Endodermal cell (in vitro differentiated cells): Measurements from ENCODE around the gene PPP1R3E. TPM values are rescaled to one million over a fixed set of nuclear protein-coding genes. Genes with fewer than 3 reads are reported as not detected.

Source experiments
- DNase-seq: peaks from one replicate; pipeline ENCODE4 v3.0.0-alpha.2; 2017
- H3K27ac ChIP-seq: 2 replicates; pipeline ENCODE4 v1.5.1; 2013; ENCODE audit warnings: mild to moderate bottlenecking, low read depth, low read length, moderate library complexity
- H3K27me3 ChIP-seq: 2 replicates; pipeline ENCODE4 v1.6.1; 2013; ENCODE audit warnings: mild to moderate bottlenecking, low read length, moderate library complexity; ENCODE audit not compliant: insufficient read depth, control insufficient read depth, poor library complexity, severe bottlenecking
- H3K36me3 ChIP-seq: 2 replicates; pipeline ENCODE4 v1.7.0; 2013; ENCODE audit warnings: mild to moderate bottlenecking, low read length, moderate library complexity; ENCODE audit not compliant: control insufficient read depth, insufficient read depth
- H3K4me1 ChIP-seq: one replicate; pipeline ENCODE4 v1.7.0; 2013; ENCODE audit warnings: low read length; ENCODE audit not compliant: control insufficient read depth, insufficient read depth
- H3K4me3 ChIP-seq: 2 replicates; pipeline ENCODE4 v1.5.1; 2013; ENCODE audit warnings: mild to moderate bottlenecking, low read length, moderate library complexity
- H3K9ac ChIP-seq: 2 replicates; pipeline ENCODE4 v1.6.1; 2013; ENCODE audit warnings: mild to moderate bottlenecking, low read length, moderate library complexity; ENCODE audit not compliant: poor library complexity, severe bottlenecking; ENCODE audit errors: extremely low read depth
- H3K9me3 ChIP-seq: 2 replicates; pipeline ENCODE4 v1.6.1; 2013; ENCODE audit warnings: mild to moderate bottlenecking, low read length, moderate library complexity; ENCODE audit not compliant: control insufficient read depth
- H3K27ac Mint-ChIP-seq: 2 replicates; pipeline ENCODE4 v1.8.0; 2020; ENCODE audit warnings: mixed read lengths
- H3K27me3 Mint-ChIP-seq: 2 replicates; pipeline ENCODE4 v1.8.0; 2021; ENCODE audit warnings: mild to moderate bottlenecking, mixed read lengths; ENCODE audit not compliant: insufficient read depth
- H3K36me3 Mint-ChIP-seq: 2 replicates; pipeline ENCODE4 v1.8.0; 2020; ENCODE audit warnings: low read depth, mixed read lengths
- H3K4me1 Mint-ChIP-seq: 2 replicates; pipeline ENCODE4 v1.8.0; 2020; ENCODE audit warnings: mixed read lengths
- H3K4me3 Mint-ChIP-seq: 2 replicates; pipeline ENCODE4 v1.8.0; 2020; ENCODE audit warnings: mild to moderate bottlenecking, moderate library complexity, mixed read lengths
- H3K9me3 Mint-ChIP-seq: 2 replicates; pipeline ENCODE4 v1.8.0; 2020; ENCODE audit warnings: mild to moderate bottlenecking, mixed read lengths
- CTCF ChIP-seq: fragments of 200-600 bp; sonication (generic); conservative IDR thresholded peaks from 2 replicates; pipeline ENCODE4 v1.5.0; 2021; ENCODE audit warnings: antibody characterized with exemption, mild to moderate bottlenecking
- WGBS, 2 experiments: methylation state at CpG; one replicate each; pipeline versions ENCODE4 v1.1.5 to v1.1.7; 2013; ENCODE audit warnings: missing lambda C conversion rate in 2 of 2, mixed read lengths in 1 of 2; ENCODE audit not compliant: insufficient coverage in 1 of 2, insufficient read length in 1 of 2; 5-methylcytosine and 5-hydroxymethylcytosine counted together
- total RNA-seq, 2 donors: library from RNA; stranded (reverse); fragmentation: NEBNext Ultra II Directional in 1 of 2; extraction: Animal tissue kit (Norgen Biotek cat#: 25700) in 1 of 2; gene quantifications; 2 replicates in 1 of 2; 3 replicates in 1 of 2; pipeline ENCODE4 v1.2.1, GENCODE V29; 2021

PPP1R3E gene
- total RNA-seq, 2 donors from 2014 or later = 5.7 to 6.5 TPM

- no peaks in the 10 kb centered on the region for H3K9me3 ChIP-seq
- no peak overlapping the region for H3K4me3 Mint-ChIP-seq
- H3K4me3 ChIP-seq = no peak overlapping the region
- DNase-seq = no peak
- no peaks in the 10 kb centered on the region for H3K27me3 ChIP-seq
- no peak overlapping the region for H3K27ac ChIP-seq
- peaks cover 49% of the 10 kb centered on the region for H3K27me3 Mint-ChIP-seq
- H3K9ac ChIP-seq = no peak overlapping the region
- H3K36me3 Mint-ChIP-seq = peaks cover 3% of the 10 kb centered on the region
- no peaks in the 10 kb centered on the region for H3K4me1 ChIP-seq
- peaks cover 6% of the 10 kb centered on the region for H3K36me3 ChIP-seq
- 94 to 97% methylated on average over 7 of the region's 7 CpGs for WGBS, 2 experiments
- peaks cover 16% of the 10 kb centered on the region for H3K4me1 Mint-ChIP-seq
- H3K27ac Mint-ChIP-seq = no peak overlapping the region
- TF ChIP-seq CTCF = no peak
- no peaks in the 10 kb centered on the region for H3K9me3 Mint-ChIP-seq
Measured at GRCh38 chr14:23297611-23298277, 4.9 kb downstream of the PPP1R3E start.

GRCh38 chr14:23297096-23297495 lies 5.6 kb downstream of the PPP1R3E start:
- Histone ChIP-seq H3K4me1 (no peaks in the 10 kb centered on the region), H3K27me3 (peaks cover 5% of the 10 kb centered on the region), H3K9ac (no peak overlapping the region), H3K36me3 (peaks cover 6% of the 10 kb centered on the region), H3K9me3 (no peaks in the 10 kb centered on the region), H3K4me3 (no peak overlapping the region), H3K27ac (no peak overlapping the region)
- TF ChIP-seq CTCF = no peak
- no peak for DNase-seq
- H3K36me3 Mint-ChIP-seq = peaks cover 3% of the 10 kb centered on the region
- no peak overlapping the region for H3K27ac Mint-ChIP-seq
- H3K9me3 Mint-ChIP-seq = no peaks in the 10 kb centered on the region
- peaks cover 51% of the 10 kb centered on the region for H3K27me3 Mint-ChIP-seq
- 90 to 93% methylated on average over 6 to 7 of the region's 7 CpGs for WGBS, 2 experiments
- H3K4me1 Mint-ChIP-seq = peaks cover 16% of the 10 kb centered on the region
- no peak overlapping the region for H3K4me3 Mint-ChIP-seq

- Histone ChIP-seq H3K4me3 (no peak overlapping the region), H3K9me3 (no peaks in the 10 kb centered on the region), H3K27me3 (peaks cover 14% of the 10 kb centered on the region), H3K36me3 (peaks cover 6% of the 10 kb centered on the region), H3K27ac (no peak overlapping the region), H3K4me1 (no peaks in the 10 kb centered on the region), H3K9ac (no peak overlapping the region)
- WGBS, 2 experiments = 92 to 97% methylated on average over 7 of the region's 7 CpGs
- TF ChIP-seq CTCF = no peak
- no peak overlapping the region for H3K4me3 Mint-ChIP-seq
- peaks cover 16% of the 10 kb centered on the region for H3K4me1 Mint-ChIP-seq
- no peak overlapping the region for H3K27ac Mint-ChIP-seq
- H3K27me3 Mint-ChIP-seq = peaks cover 60% of the 10 kb centered on the region
- DNase-seq = no peak
- H3K9me3 Mint-ChIP-seq = no peaks in the 10 kb centered on the region
- H3K36me3 Mint-ChIP-seq = peaks cover 3% of the 10 kb centered on the region
Measured at GRCh38 chr14:23296012-23296777, 6.5 kb downstream of the PPP1R3E start.
